ENCODE results near the gene RAD51B.
"Not testable (repeated sequence)": the region's sequence is repeated elsewhere in the genome, so short reads cannot be mapped to it uniquely, and the experiment has no call there.

The RAD51B gene

DNA sequence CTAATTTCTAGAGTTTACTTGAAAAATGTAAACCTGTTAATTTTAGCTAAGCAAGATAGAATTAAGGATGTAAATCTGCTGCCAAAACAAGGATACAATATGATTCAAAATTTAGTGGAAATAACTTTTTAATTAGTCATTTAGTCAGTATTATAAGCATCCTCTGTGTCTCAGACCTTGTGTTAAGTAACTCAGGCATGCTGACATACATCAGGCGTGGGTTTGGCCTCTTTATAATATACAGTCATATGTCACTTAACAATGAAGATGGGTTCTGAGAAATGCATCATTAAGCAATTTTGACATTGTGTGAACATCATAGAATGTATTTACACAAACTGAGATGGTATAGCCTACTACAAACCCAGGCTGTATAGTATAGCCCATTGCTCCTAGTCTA, 586.4 kb downstream of the RAD51B start:
- peak; percentile 85 to 87 for DNase-seq (ENCODE audit: low read depth in 2 of 2)

DNA sequence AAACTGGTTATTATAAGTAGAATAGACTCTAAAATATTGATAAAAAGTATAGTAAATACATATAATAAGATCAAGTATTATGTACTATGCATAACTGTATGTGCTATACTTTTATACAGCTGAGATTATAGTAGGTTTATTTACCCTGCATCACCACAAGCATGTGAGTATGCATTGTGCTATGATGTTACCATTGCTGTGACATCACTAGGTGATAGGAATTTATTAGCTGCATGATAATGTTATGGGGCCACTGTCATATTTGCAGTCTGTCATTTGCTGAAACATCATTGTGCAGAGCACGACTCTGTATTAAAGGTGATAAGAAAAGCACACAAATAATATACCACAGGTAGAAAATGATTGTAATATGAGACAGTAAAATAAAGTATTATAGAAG, 587.7 kb downstream of the RAD51B start:
- DNase-seq (ENCODE audit: low read depth in 2 of 2) = no peak

DNA sequence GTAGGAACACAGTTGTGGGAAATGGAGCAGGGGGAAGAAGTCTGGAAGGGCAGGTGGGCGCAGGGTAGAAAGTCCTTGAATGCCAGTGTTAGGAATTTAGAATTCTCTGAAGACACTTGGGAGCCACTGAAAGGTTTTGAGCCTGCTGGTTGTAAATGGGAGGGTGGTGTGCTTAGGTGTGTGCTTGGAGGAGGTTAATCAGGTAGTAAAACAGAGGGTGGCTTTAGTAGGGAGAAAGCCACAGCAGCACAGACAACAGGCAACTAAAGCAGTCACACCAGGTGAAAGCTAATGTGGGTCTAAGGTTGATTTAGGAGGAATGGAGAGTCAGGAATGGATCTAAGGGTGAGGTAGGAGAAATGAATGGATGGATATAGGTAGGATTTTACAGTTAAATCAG, 588.2 kb downstream of the RAD51B start:
- no peak for DNase-seq (ENCODE audit: low read depth in 2 of 2)

DNA sequence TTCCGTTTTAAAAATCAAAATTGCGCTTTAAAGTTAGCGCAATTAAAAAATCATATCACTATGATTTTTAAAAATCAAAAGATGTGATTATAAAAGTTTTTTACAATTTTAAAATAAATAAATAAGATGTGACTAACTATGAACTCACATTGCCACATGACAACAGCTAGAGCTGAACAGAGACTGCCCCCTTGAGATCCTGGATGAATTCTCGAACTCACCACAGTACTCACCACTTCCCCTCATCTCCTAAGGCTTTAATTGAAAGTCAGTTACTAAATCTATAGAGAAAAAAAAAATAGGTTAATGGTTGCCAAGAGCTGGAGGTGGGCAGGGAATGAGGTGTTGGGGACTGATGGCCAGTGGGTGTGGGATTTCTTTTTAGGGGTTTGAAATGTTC, 589.1 kb downstream of the RAD51B start:
- DNase-seq (ENCODE audit: low read depth in 2 of 2) = no peak

DNA sequence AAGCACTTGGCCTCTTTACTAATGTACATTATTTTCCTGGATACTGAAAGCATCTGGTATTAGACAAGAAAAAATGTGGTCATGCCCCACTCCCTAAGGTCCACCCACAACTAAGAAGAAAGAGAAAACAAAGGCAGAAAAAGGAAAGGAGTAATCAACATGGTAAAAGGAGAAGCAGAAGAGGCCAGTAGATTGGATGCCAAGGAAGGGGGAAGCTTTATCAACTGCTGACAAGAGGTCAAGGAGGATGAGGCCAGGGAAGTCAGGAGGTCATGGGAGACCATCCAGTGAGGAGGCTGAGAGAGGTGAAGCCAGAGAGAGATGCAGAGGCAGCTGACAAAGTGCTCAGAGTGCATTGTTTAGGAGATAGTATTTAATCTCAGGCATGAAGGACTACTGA, 589.8 kb downstream of the RAD51B start:
- DNase-seq (ENCODE audit: low read depth in 2 of 2) = no peak

- no peak for DNase-seq (ENCODE audit: low read depth in 2 of 2)
Measured at GRCh38 chr14:68412505-68413465, 593.2 kb downstream of the RAD51B start.

DNA sequence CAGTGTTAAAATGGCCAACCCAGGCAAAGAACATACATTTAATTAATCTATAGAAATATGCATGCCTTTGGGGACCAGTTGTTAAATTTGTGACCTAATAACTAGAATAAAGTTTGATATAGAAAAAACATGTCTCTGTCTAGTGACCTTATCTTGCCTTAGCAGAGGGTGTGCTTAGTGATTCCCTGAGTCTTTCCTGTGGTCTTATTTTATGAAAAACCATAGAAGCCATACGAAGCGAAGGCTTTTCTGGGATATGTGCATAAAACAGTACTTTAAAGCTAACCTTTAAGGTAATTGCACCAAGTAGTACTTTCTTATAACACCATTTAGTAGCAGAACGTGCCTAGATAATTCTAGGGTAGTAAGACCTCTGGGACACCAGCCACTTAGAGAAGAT, 593.9 kb downstream of the RAD51B start:
- no peak for DNase-seq (ENCODE audit: low read depth in 2 of 2)

DNA sequence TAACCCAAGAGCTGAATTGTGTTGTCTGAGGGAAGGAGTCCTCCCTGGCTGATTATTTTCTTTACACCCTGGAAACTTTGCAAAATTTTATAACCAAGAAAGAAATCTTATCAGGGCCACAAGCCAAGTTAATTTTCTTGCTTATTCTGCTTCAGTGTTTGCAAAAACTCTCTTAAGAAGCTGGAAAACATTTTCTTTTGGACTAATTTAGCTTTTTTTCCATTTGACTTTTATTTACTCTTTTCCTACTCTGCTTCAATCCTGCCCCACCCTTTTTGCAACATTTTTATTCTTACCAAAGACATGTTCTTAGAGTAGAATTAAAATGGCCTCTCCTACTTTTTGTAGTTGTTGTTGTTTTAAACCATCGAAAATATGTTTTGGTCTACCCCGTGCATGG, 594.5 kb downstream of the RAD51B start:
- DNase-seq (ENCODE audit: low read depth in 2 of 2) = no peak

GRCh38 chr14:68416171-68416570, 596.6 kb downstream of the RAD51B start:
- DNase-seq (ENCODE audit: low read depth in 2 of 2) = no peak

- DNase-seq (ENCODE audit: low read depth in 2 of 2) = no peak
Measured at GRCh38 chr14:68417009-68417650, 597.6 kb downstream of the RAD51B start.

DNA sequence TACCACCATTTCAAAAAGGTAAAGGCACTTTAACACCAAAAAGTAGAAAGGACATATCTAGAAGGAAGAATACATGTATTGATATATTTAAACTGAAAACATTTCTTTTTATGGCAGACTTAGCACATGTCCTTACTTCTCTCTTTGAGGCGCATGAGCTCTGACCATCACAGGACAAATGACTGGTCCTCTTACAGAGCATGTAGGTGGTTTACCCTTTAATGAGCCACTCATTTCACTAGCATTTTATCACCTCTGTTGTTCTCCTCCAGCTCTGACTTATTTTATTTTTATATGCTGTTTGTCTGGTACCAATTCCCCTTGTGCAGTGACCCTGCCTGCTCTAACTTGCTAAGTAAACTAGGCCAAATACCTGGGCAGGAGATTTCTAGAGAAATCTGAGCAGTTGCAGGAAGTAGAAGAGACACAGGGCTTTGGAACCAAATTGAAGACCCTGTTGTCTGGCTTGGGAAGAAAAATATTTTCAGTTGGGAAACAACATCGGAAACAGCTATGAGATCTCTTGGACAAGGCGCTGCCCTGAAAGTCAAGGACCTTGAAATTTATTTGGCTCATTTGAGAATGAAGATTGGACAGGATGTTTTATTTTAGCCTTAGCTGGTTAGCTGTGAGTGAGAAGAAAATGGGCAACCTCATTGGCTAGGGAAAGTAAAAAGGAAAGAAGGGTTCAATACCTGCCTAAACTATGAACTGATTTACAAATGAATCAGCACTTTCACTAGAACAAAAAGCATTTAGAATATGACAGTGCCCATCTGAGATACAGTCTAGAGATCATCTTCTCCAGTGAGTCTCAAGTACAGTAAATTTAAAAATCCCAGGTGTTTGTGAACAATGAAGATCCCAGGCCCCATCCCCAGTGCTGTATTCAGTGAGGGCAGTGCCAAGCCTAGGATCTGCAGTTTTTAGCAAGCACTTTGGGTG, 598.9 kb downstream of the RAD51B start:
- DNase-seq (ENCODE audit: low read depth in 2 of 2) = no peak

- DNase-seq (ENCODE audit: low read depth in 2 of 2) = no peak
Measured at GRCh38 chr14:68420350-68420749, 600.8 kb downstream of the RAD51B start.

- DNase-seq (ENCODE audit: low read depth in 2 of 2) = no peak
Measured at GRCh38 chr14:68421116-68421515, 601.5 kb downstream of the RAD51B start.

- DNase-seq (ENCODE audit: low read depth in 2 of 2) = no peak
Measured at GRCh38 chr14:68423686-68424085, 604.1 kb downstream of the RAD51B start.

DNA sequence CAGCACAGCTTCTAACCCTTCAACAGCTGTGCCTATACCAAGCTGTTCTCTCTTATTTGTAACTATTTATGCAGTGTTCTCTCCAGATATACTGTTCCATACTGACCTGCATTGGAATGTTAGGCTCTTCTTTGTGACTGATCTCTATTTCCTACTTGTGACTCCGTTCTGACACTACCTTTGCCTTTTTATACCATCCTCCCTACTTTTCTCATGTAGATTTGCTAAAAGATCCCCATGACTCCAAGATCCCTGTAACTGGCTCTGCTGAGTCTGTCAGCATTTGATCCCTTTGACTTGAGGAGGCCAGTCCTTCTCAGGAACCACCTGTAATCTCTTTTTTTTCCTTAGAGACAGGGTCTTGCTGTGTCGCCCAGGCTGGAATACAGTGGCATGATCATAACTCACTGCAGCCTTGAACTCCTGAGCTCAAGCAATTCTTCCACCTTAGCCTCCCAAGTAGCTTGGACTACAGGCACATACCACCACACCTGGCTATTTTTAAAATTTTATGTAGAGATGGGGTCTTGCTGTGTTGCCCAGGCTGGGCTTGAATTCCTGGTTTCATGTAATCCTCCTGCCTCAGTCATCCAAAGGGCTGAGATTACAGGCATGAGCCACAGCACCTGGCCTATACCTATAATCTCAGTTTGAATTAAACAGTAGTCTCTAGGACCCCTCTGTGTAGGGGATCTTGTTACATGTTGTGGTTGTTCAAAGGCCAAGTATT, 605.0 kb downstream of the RAD51B start:
- DNase-seq (ENCODE audit: low read depth in 2 of 2) = no peak

GRCh38 chr14:68426661-68427549, 607.3 kb downstream of the RAD51B start:
- no peak for DNase-seq (ENCODE audit: low read depth in 2 of 2)

DNA sequence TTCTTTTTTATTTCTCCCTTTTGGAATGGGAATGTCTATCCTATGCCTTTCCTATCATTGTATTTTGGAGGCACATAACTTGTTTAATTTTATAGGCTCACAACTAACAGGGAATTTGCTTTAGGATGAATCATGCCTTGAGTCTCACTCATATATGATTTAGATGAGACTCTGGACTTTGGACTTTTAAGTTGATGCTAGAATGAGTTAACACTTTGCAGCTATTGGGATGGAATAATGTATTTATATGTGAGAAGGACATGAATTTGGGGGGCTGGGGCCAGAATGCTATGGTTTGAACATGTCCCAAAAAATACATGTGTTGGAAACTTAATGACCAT, 607.9 kb downstream of the RAD51B start:
- no peak for DNase-seq (ENCODE audit: low read depth in 2 of 2)

DNA sequence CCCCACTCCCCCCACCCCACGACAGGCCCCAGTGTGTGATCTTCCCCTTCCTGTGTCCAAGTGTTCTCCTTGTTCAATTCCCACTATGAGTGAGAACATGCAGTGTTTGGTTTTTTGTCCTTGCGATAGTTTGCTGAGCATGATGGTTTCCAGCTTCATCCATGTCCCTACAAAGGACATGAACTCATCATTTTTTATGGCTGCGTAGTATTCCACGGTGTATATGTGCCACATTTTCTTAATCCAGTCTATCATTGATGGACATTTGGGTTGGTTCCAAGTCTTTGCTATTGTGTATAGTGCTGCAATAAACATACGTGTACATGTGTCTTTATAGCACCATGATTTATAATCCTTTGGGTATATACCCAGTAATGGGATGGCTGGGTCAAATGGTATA, 609.3 kb downstream of the RAD51B start:
- DNase-seq (ENCODE audit: low read depth in 2 of 2) = not testable (repeated sequence)

DNA sequence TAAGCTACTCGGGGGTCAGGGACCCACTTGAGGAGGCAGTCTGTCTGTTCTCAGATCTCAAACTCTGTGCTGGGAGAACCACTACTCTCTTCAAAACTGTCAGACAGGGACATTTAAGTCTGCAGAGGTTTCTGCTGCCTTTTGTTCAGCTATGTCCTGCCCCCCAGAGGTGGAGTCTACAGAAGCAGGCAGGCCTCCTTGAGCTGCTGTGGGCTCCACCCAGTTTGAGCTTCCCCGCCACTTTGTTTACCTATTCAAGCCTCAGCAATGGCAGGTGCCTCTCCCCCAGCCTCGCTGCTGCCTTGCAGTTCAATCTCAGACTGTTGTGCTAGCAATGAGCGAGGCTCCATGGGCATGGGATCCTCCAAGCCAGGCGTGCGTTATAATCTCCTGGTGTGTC, 614.6 kb downstream of the RAD51B start:
- not testable (repeated sequence) for DNase-seq (ENCODE audit: low read depth in 2 of 2)

DNA sequence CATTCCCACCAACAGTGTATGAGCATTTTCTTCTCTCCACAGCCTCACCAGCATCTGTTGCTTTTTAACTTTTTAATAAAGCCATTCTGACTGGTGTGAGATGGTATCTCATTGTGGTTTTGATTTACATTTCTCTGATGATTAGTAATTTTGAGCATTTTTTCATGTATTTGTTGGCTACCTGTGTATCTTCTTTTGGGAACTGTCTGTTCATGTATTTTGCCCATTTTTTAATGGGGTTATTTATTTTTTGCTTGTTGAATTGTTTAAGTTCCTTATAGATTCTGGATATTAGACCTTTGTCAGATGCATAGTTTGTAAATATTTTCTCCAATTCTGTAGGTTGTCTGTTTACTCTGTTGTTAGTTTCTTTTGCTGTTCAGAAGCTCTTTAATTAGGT, 616.1 kb downstream of the RAD51B start:
- not testable (repeated sequence) for DNase-seq (ENCODE audit: low read depth in 2 of 2)
